Glomerular visceral epithelial cell (primary cell): ENCODE data around the gene ARFGAP3.

Experiments
- DNase-seq: peaks from one replicate; pipeline ENCODE4 v3.0.0-alpha.2; 2016; ENCODE audit errors: extremely low spot score

ARFGAP3 gene, protein sequence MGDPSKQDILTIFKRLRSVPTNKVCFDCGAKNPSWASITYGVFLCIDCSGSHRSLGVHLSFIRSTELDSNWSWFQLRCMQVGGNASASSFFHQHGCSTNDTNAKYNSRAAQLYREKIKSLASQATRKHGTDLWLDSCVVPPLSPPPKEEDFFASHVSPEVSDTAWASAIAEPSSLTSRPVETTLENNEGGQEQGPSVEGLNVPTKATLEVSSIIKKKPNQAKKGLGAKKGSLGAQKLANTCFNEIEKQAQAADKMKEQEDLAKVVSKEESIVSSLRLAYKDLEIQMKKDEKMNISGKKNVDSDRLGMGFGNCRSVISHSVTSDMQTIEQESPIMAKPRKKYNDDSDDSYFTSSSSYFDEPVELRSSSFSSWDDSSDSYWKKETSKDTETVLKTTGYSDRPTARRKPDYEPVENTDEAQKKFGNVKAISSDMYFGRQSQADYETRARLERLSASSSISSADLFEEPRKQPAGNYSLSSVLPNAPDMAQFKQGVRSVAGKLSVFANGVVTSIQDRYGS

GRCh38 chr22:42856865-42857704, at the start of gene ARFGAP3:
TSS of gene ARFGAP3 (minus strand) at chr22:42857273. CDS start at chr22:42857182, 91 bp downstream.
- peak; percentile 90 for DNase-seq

GRCh38 chr22:42905702-42906183, 48.7 kb upstream of the ARFGAP3 start:
- DNase-seq: no peak

DNA sequence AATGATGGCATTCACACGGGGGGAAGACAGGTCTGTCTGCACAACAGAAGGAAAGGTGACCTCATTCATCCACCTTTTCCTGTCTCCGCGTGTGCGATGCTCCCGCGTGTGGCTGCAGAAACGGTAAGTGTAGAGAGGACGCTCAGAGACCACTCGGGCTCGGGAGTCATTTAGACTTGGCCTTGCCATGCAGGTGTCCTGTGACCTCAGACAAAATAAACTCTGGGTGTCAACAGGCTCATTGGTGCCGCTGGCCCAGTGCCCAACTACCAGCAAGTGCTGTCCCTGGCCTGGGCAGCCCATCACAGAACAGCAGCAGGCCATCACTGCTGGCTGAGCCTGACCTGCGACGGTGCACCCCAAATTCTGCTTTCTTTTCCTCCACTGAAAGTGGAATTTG, 48.1 kb upstream of the ARFGAP3 start:
- DNase-seq: no peak

GRCh38 chr22:42904050-42904449, 47.0 kb upstream of the ARFGAP3 start:
- no peak for DNase-seq

DNA sequence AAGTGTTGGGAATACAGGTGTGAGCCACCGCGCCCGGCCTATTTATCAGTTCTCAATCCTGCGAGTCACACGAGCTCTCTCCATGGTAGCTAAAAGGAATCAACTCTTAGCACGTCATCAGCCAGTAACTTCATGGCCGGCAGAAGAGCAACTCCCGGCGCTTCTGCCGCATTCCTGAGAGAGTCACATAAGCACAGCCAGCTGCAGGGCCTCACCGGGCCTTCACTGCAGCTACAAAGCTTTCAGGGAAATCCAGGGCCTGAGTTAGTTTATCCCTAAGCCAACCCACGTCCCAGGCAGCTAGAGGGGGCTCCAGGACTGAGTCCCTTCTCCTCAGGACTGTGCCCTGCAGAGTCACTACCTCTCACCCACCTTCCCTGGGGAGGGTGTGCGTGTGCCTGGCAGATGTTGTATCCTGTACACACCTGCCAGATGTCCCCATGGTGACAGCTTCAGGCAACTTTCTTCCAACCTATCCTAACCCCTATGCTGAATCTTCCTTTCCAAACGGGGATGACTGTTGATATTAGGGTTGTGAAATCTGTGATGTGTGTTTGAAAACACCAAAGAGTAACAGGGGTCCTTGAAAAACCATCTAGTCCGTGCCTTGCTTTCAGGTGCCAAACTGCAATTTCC, 45.9 kb upstream of the ARFGAP3 start:
- DNase-seq: no peak

- no peak for DNase-seq
These were observed 44.9 kb upstream of the ARFGAP3 start for GRCh38 chr22:42901790-42902508.

GRCh38 chr22:42897960-42898359, 40.9 kb upstream of the ARFGAP3 start:
- DNase-seq: no peak

GRCh38 chr22:42895541-42895981, 38.5 kb upstream of the ARFGAP3 start:
- no peak for DNase-seq

GRCh38 chr22:42895087-42895486, 38.0 kb upstream of the ARFGAP3 start:
- no peak for DNase-seq

GRCh38 chr22:42893371-42894150, 36.5 kb upstream of the ARFGAP3 start:
- DNase-seq: no peak

GRCh38 chr22:42892571-42893316, 35.7 kb upstream of the ARFGAP3 start:
- no peak for DNase-seq

- no peak for DNase-seq
These were observed 35.1 kb upstream of the ARFGAP3 start for GRCh38 chr22:42892156-42892555.

GRCh38 chr22:42891696-42892095, 34.6 kb upstream of the ARFGAP3 start:
- DNase-seq: no peak

DNA sequence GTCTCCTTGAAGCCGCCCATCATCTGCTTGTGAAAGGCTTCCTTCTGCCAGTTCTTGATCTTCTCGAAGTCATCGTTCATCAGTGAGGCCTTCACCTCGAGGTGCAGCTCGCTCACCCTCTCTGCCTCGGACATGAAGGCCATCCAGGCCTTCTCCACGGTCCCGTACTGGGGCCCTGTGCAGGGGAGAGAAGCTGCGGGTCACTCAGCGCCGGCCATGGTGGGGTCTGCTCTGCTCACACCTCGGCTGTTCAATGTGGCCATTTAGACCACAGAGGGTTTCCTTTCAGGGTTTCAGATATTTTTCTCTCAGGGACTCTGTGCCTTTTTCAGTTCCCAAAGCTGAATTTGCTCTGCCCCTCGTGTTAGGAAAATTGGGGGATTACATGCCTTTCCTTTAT, 33.9 kb upstream of the ARFGAP3 start:
- no peak for DNase-seq

DNA sequence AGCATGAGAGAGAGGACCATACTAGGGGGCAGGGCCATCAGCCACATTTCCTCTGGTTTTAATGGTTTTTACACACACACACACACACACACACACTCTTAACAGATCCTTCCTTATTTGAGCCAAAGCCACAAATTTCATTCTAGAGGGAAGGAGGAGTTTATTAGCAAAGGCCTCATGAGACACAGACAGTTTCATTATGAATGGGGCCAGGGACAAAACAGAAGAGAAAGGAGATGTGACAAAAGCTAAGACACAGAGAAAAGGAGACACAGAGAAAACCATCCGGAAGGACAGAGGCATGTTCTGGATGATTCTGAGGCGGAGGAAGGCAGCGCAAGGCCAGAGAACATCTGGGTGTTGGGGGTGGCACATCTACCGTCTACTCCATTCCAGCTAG, 32.2 kb upstream of the ARFGAP3 start:
- no peak for DNase-seq

DNA sequence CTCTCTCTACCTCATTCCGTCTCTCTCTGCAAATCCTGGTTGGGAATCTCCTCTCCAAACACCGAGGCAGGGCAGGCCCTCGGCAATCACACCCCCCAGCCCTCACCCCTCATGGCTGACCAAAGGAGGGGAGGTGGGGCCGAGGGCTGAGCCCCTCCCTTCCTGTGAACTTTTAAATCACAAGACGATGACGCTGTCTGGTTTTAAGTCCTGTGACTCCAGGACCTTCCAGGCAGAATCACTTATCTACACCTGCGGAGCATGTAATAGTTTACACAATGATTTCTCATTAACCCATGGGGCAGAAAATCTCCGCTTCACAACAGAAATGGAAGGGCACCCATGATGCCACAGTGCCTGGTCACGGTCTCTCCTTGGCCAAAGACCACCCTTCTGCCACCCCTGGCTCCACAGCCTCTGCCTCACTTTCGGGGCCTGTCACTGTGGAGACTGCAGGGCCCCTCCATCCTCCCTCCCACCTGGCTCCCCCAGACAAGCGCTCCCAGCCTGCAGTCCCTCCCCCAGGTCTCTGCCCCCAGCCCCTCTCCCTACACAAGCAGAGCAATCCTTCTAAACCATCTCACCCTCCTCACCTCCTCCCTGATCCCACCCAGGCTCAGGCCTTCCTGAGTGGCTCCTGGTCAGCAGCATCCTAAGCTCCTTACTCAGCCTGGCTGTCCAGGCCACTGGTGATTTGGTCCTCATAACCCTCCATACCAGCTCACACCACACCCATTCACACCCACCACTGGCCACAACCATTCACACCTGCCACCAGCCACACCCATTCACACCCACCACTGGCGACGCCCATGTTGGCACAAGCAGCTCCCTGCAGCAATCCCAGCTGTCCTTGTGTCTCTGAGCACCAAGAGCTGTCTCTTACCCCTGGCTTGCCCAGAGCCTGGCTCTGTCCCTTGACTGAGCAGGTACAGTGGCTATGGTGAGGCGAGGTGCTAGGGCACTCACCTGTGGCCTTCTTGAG, 30.7 kb upstream of the ARFGAP3 start:
- no peak for DNase-seq

- no peak for DNase-seq
These were observed 30.0 kb upstream of the ARFGAP3 start for GRCh38 chr22:42887120-42887519.

DNA sequence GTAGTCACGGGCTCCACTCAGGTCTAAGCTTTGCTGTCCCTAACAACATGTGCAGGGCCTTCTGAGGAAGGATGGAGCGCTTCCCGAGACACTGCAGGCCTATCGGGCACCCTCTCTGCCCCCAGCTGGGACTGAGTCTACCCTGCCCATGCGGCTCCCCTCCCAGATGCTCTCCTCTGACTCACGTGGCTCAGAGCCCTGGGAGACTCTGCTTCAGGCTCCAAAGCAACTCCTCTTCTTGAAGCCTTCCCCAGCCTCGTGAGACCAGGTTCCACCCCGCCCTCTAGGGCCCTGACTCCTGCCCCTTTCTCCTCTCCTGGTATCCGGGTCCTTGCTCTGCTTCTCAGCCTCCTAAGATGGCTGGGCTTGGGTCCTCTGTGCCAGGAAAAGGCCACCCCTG, 28.4 kb upstream of the ARFGAP3 start:
- peak; percentile 12 for DNase-seq
